GM12892 (cell line): ENCODE data around the gene SPATA13.

Source experiments
- POLR2A ChIP-seq: IDR thresholded peaks from 2 replicates; pipeline ENCODE4 v1.6.1; 2011; ENCODE audit warnings: low read depth, low read length, control low read depth
- TAF1 ChIP-seq: IDR thresholded peaks from 2 replicates; pipeline ENCODE4 v1.6.1; 2011; ENCODE audit warnings: low read depth, mild to moderate bottlenecking, control low read depth, low read length, borderline replicate concordance

- TF ChIP-seq POLR2A (no peak), TAF1 (no peak)
These were observed 59.7 kb downstream of the SPATA13 start for GRCh38 chr13:24220086-24220703.
